Measurements from ENCODE around the gene DLGAP4. TPM values are rescaled to one million over a fixed set of nuclear protein-coding genes. Genes with fewer than 3 reads are reported as not detected.

DLGAP4 gene
- polyA plus RNA-seq, 1 experiment, result 34.9 TPM

DNA sequence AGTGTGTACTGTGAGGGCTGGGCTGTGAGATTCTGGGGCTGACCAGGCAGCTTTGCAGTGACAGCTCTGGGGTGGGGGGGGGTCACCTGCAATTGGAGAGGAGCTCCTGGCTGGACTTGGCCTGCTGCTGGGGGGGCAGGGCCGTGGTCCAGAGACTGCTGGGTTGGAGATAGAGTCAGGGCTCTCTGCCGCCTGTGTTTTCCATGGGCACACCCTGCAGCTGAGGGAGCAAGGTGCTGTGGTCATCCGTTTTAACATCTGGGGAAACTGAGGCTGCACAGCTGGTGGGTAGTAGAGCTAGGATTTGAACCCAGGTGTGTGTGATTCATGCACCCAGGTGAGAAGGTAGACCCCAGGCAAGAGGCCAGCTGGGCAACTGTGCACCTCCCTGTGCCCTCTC lies 7.3 kb downstream of the DLGAP4 start:
- CTCF ChIA-PET, result interaction anchor here (1.2 kb wide), 1 partner anchor 40 kb away, joined by 3 read pairs; no protein-coding TSS in a partner anchor
- Histone ChIP-seq H3K27me3 (ENCODE audit: control insufficient read depth, insufficient read depth, low read length) (peaks cover 19% of the 10 kb centered on the region), H3K4me3 (ENCODE audit: low read depth, low read length) (no peak overlapping the region), H3K36me3 (ENCODE audit: control insufficient read depth, insufficient read depth, low read length) (no peaks in the 10 kb centered on the region)
- POLR2A ChIA-PET, result no interaction called here
- no peak for DNase-seq (ENCODE audit: low read depth)
- TF ChIP-seq, protein P1, sequence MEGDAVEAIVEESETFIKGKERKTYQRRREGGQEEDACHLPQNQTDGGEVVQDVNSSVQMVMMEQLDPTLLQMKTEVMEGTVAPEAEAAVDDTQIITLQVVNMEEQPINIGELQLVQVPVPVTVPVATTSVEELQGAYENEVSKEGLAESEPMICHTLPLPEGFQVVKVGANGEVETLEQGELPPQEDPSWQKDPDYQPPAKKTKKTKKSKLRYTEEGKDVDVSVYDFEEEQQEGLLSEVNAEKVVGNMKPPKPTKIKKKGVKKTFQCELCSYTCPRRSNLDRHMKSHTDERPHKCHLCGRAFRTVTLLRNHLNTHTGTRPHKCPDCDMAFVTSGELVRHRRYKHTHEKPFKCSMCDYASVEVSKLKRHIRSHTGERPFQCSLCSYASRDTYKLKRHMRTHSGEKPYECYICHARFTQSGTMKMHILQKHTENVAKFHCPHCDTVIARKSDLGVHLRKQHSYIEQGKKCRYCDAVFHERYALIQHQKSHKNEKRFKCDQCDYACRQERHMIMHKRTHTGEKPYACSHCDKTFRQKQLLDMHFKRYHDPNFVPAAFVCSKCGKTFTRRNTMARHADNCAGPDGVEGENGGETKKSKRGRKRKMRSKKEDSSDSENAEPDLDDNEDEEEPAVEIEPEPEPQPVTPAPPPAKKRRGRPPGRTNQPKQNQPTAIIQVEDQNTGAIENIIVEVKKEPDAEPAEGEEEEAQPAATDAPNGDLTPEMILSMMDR (IDR thresholded peaks at IDR 0.05; ENCODE audit: insufficient read depth, low read depth, low read length), result no peak

DNA sequence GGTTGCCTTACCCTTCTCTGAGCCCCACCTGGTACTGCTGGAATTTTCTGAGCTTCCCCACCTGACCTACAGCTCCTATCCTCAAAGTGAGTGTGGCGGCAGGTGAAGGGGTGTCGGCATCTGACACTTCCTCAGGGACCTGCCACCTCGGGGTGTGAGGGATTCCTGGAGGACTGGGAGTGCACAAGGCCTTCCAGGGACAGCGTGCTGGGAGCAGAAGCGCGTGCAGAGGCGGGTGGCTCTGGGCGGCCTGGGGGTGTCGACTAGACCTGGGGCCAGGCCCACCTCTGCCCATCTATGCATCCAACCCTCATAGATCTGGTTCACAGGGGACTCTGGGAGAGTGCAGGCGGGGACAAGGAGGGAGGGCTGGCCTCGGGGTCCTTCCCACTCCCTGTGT lies 7.8 kb downstream of the DLGAP4 start:
- TF ChIP-seq, protein P1 (IDR thresholded peaks at IDR 0.05; ENCODE audit: insufficient read depth, low read depth, low read length), result no peak
- Histone ChIP-seq H3K4me3 (ENCODE audit: low read depth, low read length) (no peak overlapping the region), H3K27me3 (ENCODE audit: control insufficient read depth, insufficient read depth, low read length) (peaks cover 16% of the 10 kb centered on the region), H3K36me3 (ENCODE audit: control insufficient read depth, insufficient read depth, low read length) (no peaks in the 10 kb centered on the region)
- POLR2A ChIA-PET, result no interaction called here
- no peak for DNase-seq (ENCODE audit: low read depth)
- CTCF ChIA-PET, result interaction anchor here (1.2 kb wide), 1 partner anchor 40 kb away, joined by 3 read pairs; no protein-coding TSS in a partner anchor

DNA sequence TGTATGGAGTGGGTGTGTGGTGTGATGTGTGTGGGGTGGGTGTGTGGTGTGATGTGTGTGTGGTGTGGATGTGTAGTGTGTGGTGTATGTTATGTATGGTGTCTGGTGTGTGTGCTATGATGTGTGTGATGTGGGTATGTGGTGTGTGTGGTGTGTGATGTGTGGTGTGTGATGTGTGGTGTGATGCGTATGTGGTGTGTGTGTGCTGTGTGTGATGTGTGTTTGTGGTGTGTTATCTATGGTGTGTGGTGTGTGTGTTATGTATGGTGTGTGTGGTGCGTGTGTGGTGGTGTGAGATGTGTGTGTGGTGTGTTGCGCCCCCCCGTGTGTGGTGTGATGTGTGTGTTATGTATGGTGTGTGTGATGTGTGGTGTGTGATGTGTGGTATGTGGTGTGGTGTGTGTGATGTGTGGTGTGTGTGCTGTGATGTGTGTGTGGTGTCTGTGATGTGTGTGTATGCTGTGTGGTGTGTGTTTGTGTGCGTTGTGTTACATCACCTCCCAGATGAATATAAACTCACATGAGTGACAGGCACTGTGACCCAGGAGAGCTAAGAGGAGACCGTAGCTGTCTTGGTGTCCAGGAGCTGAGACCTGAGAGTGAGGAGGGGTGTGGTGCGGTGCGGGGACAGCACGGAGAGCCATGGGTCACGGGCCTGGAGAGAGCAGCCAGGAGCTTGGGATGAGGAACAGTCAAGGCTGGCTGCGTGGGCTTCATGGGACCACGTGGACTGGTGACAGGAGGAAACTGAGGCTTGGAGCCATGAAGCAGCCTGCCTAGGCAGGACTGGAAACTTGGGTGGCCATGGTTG lies 8.8 kb downstream of the DLGAP4 start:
- ChIA-PET POLR2A (no interaction called here), CTCF (no interaction called here)
- TF ChIP-seq, protein P1 (IDR thresholded peaks at IDR 0.05; ENCODE audit: insufficient read depth, low read depth, low read length), result no peak
- no peak for DNase-seq (ENCODE audit: low read depth)
- no peak overlapping the region for H3K4me3 ChIP-seq (ENCODE audit: low read depth, low read length)
- H3K27me3 ChIP-seq (ENCODE audit: control insufficient read depth, insufficient read depth, low read length), result peaks cover 9% of the 10 kb centered on the region
- no peaks in the 10 kb centered on the region for H3K36me3 ChIP-seq (ENCODE audit: control insufficient read depth, insufficient read depth, low read length)

DNA sequence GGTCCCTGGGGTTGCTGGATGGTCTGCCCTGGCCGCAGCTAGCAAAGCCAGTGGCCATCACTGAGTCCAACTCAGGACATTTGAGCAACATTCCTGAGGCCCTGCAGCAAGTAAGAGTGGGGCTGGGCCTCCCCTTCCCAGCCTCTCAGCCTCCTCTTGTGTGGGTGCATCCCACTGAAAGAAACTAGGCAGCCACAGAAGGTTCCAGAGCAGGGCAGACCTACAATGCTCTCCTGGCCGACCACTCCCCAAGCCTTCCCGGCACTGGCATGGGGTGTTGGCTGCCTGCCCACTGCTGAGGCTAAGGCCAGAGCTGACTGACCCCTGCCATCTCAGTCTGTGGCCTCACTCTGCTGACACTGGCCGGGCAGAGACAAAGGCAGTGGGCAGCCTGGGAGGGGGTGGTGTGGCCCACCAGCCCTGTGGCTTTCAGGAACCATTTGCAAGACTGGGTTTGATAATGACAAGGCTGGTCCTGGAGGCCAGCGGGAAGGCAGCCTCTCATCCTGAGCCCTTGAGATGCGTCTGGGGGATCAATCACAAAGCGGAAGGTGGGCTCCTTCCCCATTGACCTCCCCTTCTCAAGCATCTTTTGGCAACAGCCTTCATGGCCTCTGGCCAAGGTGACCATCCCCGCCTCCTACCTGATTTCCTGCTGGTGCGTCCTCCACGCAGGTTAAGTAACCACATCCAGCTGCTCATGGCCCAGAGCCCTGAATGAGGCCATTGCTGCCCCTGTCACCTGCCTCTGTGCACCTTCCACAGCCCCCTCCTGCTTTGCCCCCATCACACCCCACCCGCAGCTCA lies 9.6 kb downstream of the DLGAP4 start:
- no peak overlapping the region for H3K4me3 ChIP-seq (ENCODE audit: low read depth, low read length)
- ChIA-PET CTCF (no interaction called here), POLR2A (interaction anchor here (0.6 kb wide), 1 partner anchor 29 kb away, joined by 3 read pairs; no protein-coding TSS in a partner anchor)
- no peak for DNase-seq (ENCODE audit: low read depth)
- TF ChIP-seq, protein P1 (IDR thresholded peaks at IDR 0.05; ENCODE audit: insufficient read depth, low read depth, low read length), result no peak
- no peaks in the 10 kb centered on the region for H3K36me3 ChIP-seq (ENCODE audit: control insufficient read depth, insufficient read depth, low read length)
- H3K27me3 ChIP-seq (ENCODE audit: control insufficient read depth, insufficient read depth, low read length), result peaks cover 7% of the 10 kb centered on the region

DNA sequence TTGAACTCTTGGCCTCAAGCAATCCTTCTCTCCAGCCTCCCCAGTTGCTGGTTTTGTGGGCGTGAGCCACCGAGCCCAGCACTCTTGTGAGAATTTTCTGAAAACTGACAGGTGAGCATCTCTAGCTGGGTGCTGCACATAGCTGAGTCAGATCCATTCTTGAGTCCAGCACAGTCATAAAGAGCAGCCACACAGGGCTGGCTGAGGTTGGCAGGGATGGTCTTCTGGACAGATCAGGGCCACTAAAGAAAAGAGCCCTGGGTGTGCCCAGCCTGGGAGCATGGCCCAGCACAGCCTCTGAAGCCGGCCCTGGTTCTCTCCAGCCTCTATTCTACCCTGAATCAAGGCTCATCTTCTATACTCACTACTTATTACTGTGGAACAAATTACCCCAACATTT lies 11.5 kb downstream of the DLGAP4 start:
- TF ChIP-seq, protein P1 (IDR thresholded peaks at IDR 0.05; ENCODE audit: insufficient read depth, low read depth, low read length), result no peak
- peaks cover 5% of the 10 kb centered on the region for H3K27me3 ChIP-seq (ENCODE audit: control insufficient read depth, insufficient read depth, low read length)
- no peak overlapping the region for H3K4me3 ChIP-seq (ENCODE audit: low read depth, low read length)
- DNase-seq (ENCODE audit: low read depth), result no peak
- CTCF ChIA-PET, result interaction anchor here (0.7 to 1.6 kb wide), 2 partner anchors 10 to 26 kb away, joined by 4 to 6 read pairs; no protein-coding TSS in a partner anchor
- H3K36me3 ChIP-seq (ENCODE audit: control insufficient read depth, insufficient read depth, low read length), result no peaks in the 10 kb centered on the region
- POLR2A ChIA-PET, result no interaction called here
